SK-N-SH treated with all-trans-retinoic acid at 6 μM for 48 hours (cell line): ENCODE results near the gene ARMCX4.

Experiments
- CREB5 ChIP-seq: fragments of 250-450 bp; sonication (Bioruptor Pico); IDR thresholded peaks from 2 replicates; pipeline ENCODE4 v1.5.1; 2020; ENCODE audit warnings: low read depth, mild to moderate bottlenecking, moderate library complexity
- CSDC2 ChIP-seq: fragments of 250-450 bp; sonication (Bioruptor Pico); IDR thresholded peaks from 2 replicates; pipeline ENCODE4 v1.5.0; 2020; ENCODE audit warnings: mild to moderate bottlenecking, moderate library complexity
- OSR1 ChIP-seq: fragments of 250-450 bp; sonication (Bioruptor Pico); IDR thresholded peaks from 2 replicates; pipeline ENCODE4 v1.8.0; 2022; ENCODE audit warnings: moderate library complexity, mild to moderate bottlenecking, inconsistent platforms
- PATZ1 ChIP-seq: fragments of 250-450 bp; sonication (Bioruptor Pico); IDR thresholded peaks from 2 replicates; pipeline ENCODE4 v1.8.0; 2020; ENCODE audit warnings: mild to moderate bottlenecking, moderate library complexity, borderline replicate concordance
- POU6F1 ChIP-seq: fragments of 250-450 bp; sonication (Bioruptor Pico); IDR thresholded peaks from 2 replicates; pipeline ENCODE4 v1.8.0; 2021; ENCODE audit warnings: low read depth, mild to moderate bottlenecking, moderate library complexity, borderline replicate concordance
- RARB ChIP-seq: fragments of 250-450 bp; sonication (Bioruptor Pico); IDR thresholded peaks from 2 replicates; pipeline ENCODE4 v1.8.0; 2021; ENCODE audit warnings: mild to moderate bottlenecking, moderate library complexity
- ZC3H10 ChIP-seq: fragments of 250-450 bp; sonication (Bioruptor Pico); IDR thresholded peaks from 2 replicates; pipeline ENCODE4 v1.5.1; 2021; ENCODE audit warnings: mild to moderate bottlenecking, moderate library complexity
- ZFP30 ChIP-seq: fragments of 450-650 bp; formaldehyde crosslinking; IDR thresholded peaks from 2 replicates; pipeline ENCODE4 v1.5.0; 2022; ENCODE audit warnings: mild to moderate bottlenecking, moderate library complexity
- ZNF565 ChIP-seq: fragments of 450-650 bp; formaldehyde crosslinking; conservative IDR thresholded peaks from 2 replicates; pipeline ENCODE4 v1.5.0; 2020; ENCODE audit warnings: low read depth, mild to moderate bottlenecking, moderate library complexity

- TF ChIP-seq PATZ1 (CRISPR knock-in tag) (no peak), ZC3H10 (CRISPR knock-in tag) (no peak), ZFP30 (CRISPR knock-in tag) (no peak), OSR1 (CRISPR knock-in tag) (no peak), POU6F1 (no peak), ZNF565 (CRISPR knock-in tag) (no peak), CREB5 (no peak), CSDC2 (CRISPR knock-in tag) (no peak), RARB (CRISPR knock-in tag) (no peak)
These were observed 43.2 kb upstream of the ARMCX4 start for GRCh38 chrX:101442085-101442484.
